NT2/D1 (cell line): Measurements from ENCODE around the gene CLK2.

Source experiments
- SUZ12 ChIP-seq: IDR thresholded peaks from 2 replicates; pipeline ENCODE4 v1.6.1; 2011; ENCODE audit not compliant: insufficient read length, insufficient read depth; ENCODE audit errors: extremely low read depth
- YY1 ChIP-seq: IDR thresholded peaks from 2 replicates; pipeline ENCODE4 v1.6.1; 2011; ENCODE audit not compliant: insufficient read length, insufficient read depth
- ZNF274 ChIP-seq: IDR thresholded peaks from 2 replicates; pipeline ENCODE4 v1.6.1; 2011; ENCODE audit warnings: mild to moderate bottlenecking, low read depth, low read length

DNA sequence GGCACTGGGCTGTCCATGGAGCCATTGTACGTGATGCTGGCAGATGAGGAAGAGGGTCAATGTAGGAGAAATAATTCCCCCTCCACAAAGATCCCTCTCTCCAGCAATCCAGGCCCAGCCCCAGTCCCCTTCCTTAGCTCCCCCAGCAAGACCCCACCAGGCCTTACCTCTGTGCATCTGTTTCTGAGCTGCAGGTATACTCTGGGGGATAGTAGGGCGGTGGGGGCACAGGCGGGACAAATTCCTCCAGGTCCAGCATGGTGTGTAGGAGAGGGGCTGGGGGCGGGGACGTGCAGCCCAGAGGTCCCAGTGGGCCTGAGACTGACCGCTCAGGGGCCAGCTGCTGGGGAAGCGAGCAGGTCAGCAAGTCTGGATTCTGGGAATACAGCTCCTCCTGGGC is 21.7 kb downstream of the CLK2 start:
- TF ChIP-seq SUZ12, result no peak
- TF ChIP-seq YY1, result no peak
- no peak for TF ChIP-seq ZNF274
